ENCODE measurements around the gene LRRC3.

GRCh38 chr21:44433791-44434567 is 21.3 kb upstream of the LRRC3 start:
- no peak for TF ChIP-seq POLR2A (IDR thresholded peaks at IDR 0.05)
- no peak for TF ChIP-seq CTCF (IDR thresholded peaks at IDR 0.05)
- no peak for TF ChIP-seq POLR2AphosphoS5 (IDR thresholded peaks at IDR 0.05)

Data from prostate gland (tissue), 2 donors.